Mammary epithelial cell (primary cell): ENCODE measurements around the gene PROM1.

Source experiments
- CTCF ChIP-seq, 2 donors: IDR thresholded peaks in 1 of 2; conservative IDR thresholded peaks in 1 of 2; 2 replicates each; pipeline ENCODE4 v1.5.1; 2011 to 2012; ENCODE audit warnings: inconsistent platforms in 2 of 2, low read length in 2 of 2, mild to moderate bottlenecking in 2 of 2, control low read depth in 1 of 2, low read depth in 1 of 2; ENCODE audit not compliant: insufficient read depth in 1 of 2; ENCODE audit errors: extremely low read depth in 1 of 2
- EZH2 ChIP-seq: IDR thresholded peaks from 2 replicates; pipeline ENCODE4 v1.6.1; 2012; ENCODE audit warnings: low read length, inconsistent platforms, borderline replicate concordance

- TF ChIP-seq CTCF (conservative IDR thresholded peaks at IDR 0.05 in 1 of 2, IDR thresholded peaks at IDR 0.05 in 1 of 2; ENCODE audit: extremely low read depth in 1 of 2, insufficient read depth in 1 of 2, low read depth in 1 of 2, low read length in 2 of 2) = no peak
- no peak for TF ChIP-seq EZH2
Observed at GRCh38 chr4:16037901-16038300, 45.9 kb downstream of the PROM1 start.
